ENCODE data around the gene ARHGAP18.
A peak's percentile ranks its signal among the peaks of the same experiment; 100 is the strongest.

Gene ARHGAP18

GRCh38 chr6:129709769-129710449 lies at the start of gene ARHGAP18:
TSS of gene ARHGAP18 (minus strand) at chr6:129710177. CDS start at chr6:129710136, 41 bp downstream.
- H3K36me3 ChIP-seq (ENCODE audit: control insufficient read depth, insufficient read depth, low read length) = no peaks in the 10 kb centered on the region
- H3K9ac ChIP-seq (ENCODE audit: low read length) = peak within 1 kb of the TSS; percentile 30
- H3K27me3 ChIP-seq (ENCODE audit: control insufficient read depth, insufficient read depth, low read length) = no peaks in the 10 kb centered on the region
- no peaks in the 10 kb centered on the region for H3K9me3 ChIP-seq (ENCODE audit: control insufficient read depth, insufficient read depth, low read depth, low read length)
- H3K27ac ChIP-seq (ENCODE audit: low read depth, low read length) = no peak within 1 kb of the TSS
- H3K4me1 ChIP-seq (ENCODE audit: control insufficient read depth, insufficient read depth, low read length) = peaks cover 11% of the 10 kb centered on the region
- H3K4me3 ChIP-seq (ENCODE audit: low read depth, low read length) = peak within 1 kb of the TSS; percentile 62

GRCh38 chr6:129755787-129756186 lies 45.8 kb upstream of the ARHGAP18 start:
- H3K4me1 ChIP-seq (ENCODE audit: control insufficient read depth, insufficient read depth, low read length) = no peaks in the 10 kb centered on the region
- H3K36me3 ChIP-seq (ENCODE audit: control insufficient read depth, insufficient read depth, low read length) = no peaks in the 10 kb centered on the region
- H3K27ac ChIP-seq (ENCODE audit: low read depth, low read length) = no peak overlapping the region
- no peak overlapping the region for H3K4me3 ChIP-seq (ENCODE audit: low read depth, low read length)
- no peaks in the 10 kb centered on the region for H3K9me3 ChIP-seq (ENCODE audit: control insufficient read depth, insufficient read depth, low read depth, low read length)
- H3K9ac ChIP-seq (ENCODE audit: low read length) = no peak overlapping the region
- H3K27me3 ChIP-seq (ENCODE audit: control insufficient read depth, insufficient read depth, low read length) = no peaks in the 10 kb centered on the region

GRCh38 chr6:129754750-129755149 lies 44.8 kb upstream of the ARHGAP18 start:
- H3K36me3 ChIP-seq (ENCODE audit: control insufficient read depth, insufficient read depth, low read length) = no peaks in the 10 kb centered on the region

GRCh38 chr6:129753422-129753821 lies 43.4 kb upstream of the ARHGAP18 start:
- Histone ChIP-seq H3K36me3 (ENCODE audit: control insufficient read depth, insufficient read depth, low read length) (no peaks in the 10 kb centered on the region), H3K9me3 (ENCODE audit: control insufficient read depth, insufficient read depth, low read depth, low read length) (no peaks in the 10 kb centered on the region), H3K4me3 (ENCODE audit: low read depth, low read length) (no peak overlapping the region), H3K27ac (ENCODE audit: low read depth, low read length) (no peak overlapping the region), H3K4me1 (ENCODE audit: control insufficient read depth, insufficient read depth, low read length) (no peaks in the 10 kb centered on the region), H3K9ac (ENCODE audit: low read length) (no peak overlapping the region), H3K27me3 (ENCODE audit: control insufficient read depth, insufficient read depth, low read length) (no peaks in the 10 kb centered on the region)

More at GRCh38 chr6:129754750-129755149, 44.8 kb upstream of the ARHGAP18 start:
- no peak overlapping the region for H3K4me3 ChIP-seq (ENCODE audit: low read depth, low read length)
- no peaks in the 10 kb centered on the region for H3K9me3 ChIP-seq (ENCODE audit: control insufficient read depth, insufficient read depth, low read depth, low read length)
- H3K4me1 ChIP-seq (ENCODE audit: control insufficient read depth, insufficient read depth, low read length) = no peaks in the 10 kb centered on the region
- H3K9ac ChIP-seq (ENCODE audit: low read length) = no peak overlapping the region
- no peaks in the 10 kb centered on the region for H3K27me3 ChIP-seq (ENCODE audit: control insufficient read depth, insufficient read depth, low read length)
- no peak overlapping the region for H3K27ac ChIP-seq (ENCODE audit: low read depth, low read length)

GRCh38 chr6:129751384-129751783 lies 41.4 kb upstream of the ARHGAP18 start:
- Histone ChIP-seq H3K9me3 (ENCODE audit: control insufficient read depth, insufficient read depth, low read depth, low read length) (no peaks in the 10 kb centered on the region), H3K9ac (ENCODE audit: low read length) (no peak overlapping the region), H3K4me3 (ENCODE audit: low read depth, low read length) (no peak overlapping the region), H3K27ac (ENCODE audit: low read depth, low read length) (no peak overlapping the region), H3K27me3 (ENCODE audit: control insufficient read depth, insufficient read depth, low read length) (no peaks in the 10 kb centered on the region), H3K36me3 (ENCODE audit: control insufficient read depth, insufficient read depth, low read length) (no peaks in the 10 kb centered on the region), H3K4me1 (ENCODE audit: control insufficient read depth, insufficient read depth, low read length) (peaks cover 3% of the 10 kb centered on the region; the same call in 1 of the 2 replicates)

GRCh38 chr6:129750360-129750759 lies 40.4 kb upstream of the ARHGAP18 start:
- H3K4me3 ChIP-seq (ENCODE audit: low read depth, low read length) = no peak overlapping the region
- peaks cover 3% of the 10 kb centered on the region; the same call in 1 of the 2 replicates for H3K4me1 ChIP-seq (ENCODE audit: control insufficient read depth, insufficient read depth, low read length)
- no peak overlapping the region for H3K27ac ChIP-seq (ENCODE audit: low read depth, low read length)
- no peak overlapping the region for H3K9ac ChIP-seq (ENCODE audit: low read length)
- no peaks in the 10 kb centered on the region for H3K36me3 ChIP-seq (ENCODE audit: control insufficient read depth, insufficient read depth, low read length)
- no peaks in the 10 kb centered on the region for H3K9me3 ChIP-seq (ENCODE audit: control insufficient read depth, insufficient read depth, low read depth, low read length)
- no peaks in the 10 kb centered on the region for H3K27me3 ChIP-seq (ENCODE audit: control insufficient read depth, insufficient read depth, low read length)

GRCh38 chr6:129749749-129750120 lies 39.8 kb upstream of the ARHGAP18 start:
- Histone ChIP-seq H3K4me3 (ENCODE audit: low read depth, low read length) (no peak overlapping the region), H3K27me3 (ENCODE audit: control insufficient read depth, insufficient read depth, low read length) (no peaks in the 10 kb centered on the region), H3K4me1 (ENCODE audit: control insufficient read depth, insufficient read depth, low read length) (peaks cover 3% of the 10 kb centered on the region; the same call in 1 of the 2 replicates), H3K36me3 (ENCODE audit: control insufficient read depth, insufficient read depth, low read length) (no peaks in the 10 kb centered on the region), H3K9ac (ENCODE audit: low read length) (no peak overlapping the region), H3K9me3 (ENCODE audit: control insufficient read depth, insufficient read depth, low read depth, low read length) (no peaks in the 10 kb centered on the region), H3K27ac (ENCODE audit: low read depth, low read length) (no peak overlapping the region)

- Histone ChIP-seq H3K9me3 (ENCODE audit: control insufficient read depth, insufficient read depth, low read depth, low read length) (no peaks in the 10 kb centered on the region), H3K27me3 (ENCODE audit: control insufficient read depth, insufficient read depth, low read length) (no peaks in the 10 kb centered on the region), H3K4me1 (ENCODE audit: control insufficient read depth, insufficient read depth, low read length) (peaks cover 7% of the 10 kb centered on the region), H3K27ac (ENCODE audit: low read depth, low read length) (no peak overlapping the region), H3K9ac (ENCODE audit: low read length) (no peak overlapping the region), H3K4me3 (ENCODE audit: low read depth, low read length) (no peak overlapping the region), H3K36me3 (ENCODE audit: control insufficient read depth, insufficient read depth, low read length) (no peaks in the 10 kb centered on the region)
Measured at GRCh38 chr6:129748901-129749748, 39.1 kb upstream of the ARHGAP18 start.

- peaks cover 9% of the 10 kb centered on the region for H3K4me1 ChIP-seq (ENCODE audit: control insufficient read depth, insufficient read depth, low read length)
- H3K9me3 ChIP-seq (ENCODE audit: control insufficient read depth, insufficient read depth, low read depth, low read length) = no peaks in the 10 kb centered on the region
- H3K9ac ChIP-seq (ENCODE audit: low read length) = no peak overlapping the region
- no peak overlapping the region for H3K27ac ChIP-seq (ENCODE audit: low read depth, low read length)
- no peaks in the 10 kb centered on the region for H3K36me3 ChIP-seq (ENCODE audit: control insufficient read depth, insufficient read depth, low read length)
- no peak overlapping the region for H3K4me3 ChIP-seq (ENCODE audit: low read depth, low read length)
- H3K27me3 ChIP-seq (ENCODE audit: control insufficient read depth, insufficient read depth, low read length) = no peaks in the 10 kb centered on the region
Measured at GRCh38 chr6:129748212-129748900, 38.4 kb upstream of the ARHGAP18 start.

GRCh38 chr6:129747588-129748112 lies 37.7 kb upstream of the ARHGAP18 start:
- H3K4me1 ChIP-seq (ENCODE audit: control insufficient read depth, insufficient read depth, low read length) = peaks cover 9% of the 10 kb centered on the region
- H3K4me3 ChIP-seq (ENCODE audit: low read depth, low read length) = no peak overlapping the region
- H3K27ac ChIP-seq (ENCODE audit: low read depth, low read length) = no peak overlapping the region
- no peaks in the 10 kb centered on the region for H3K9me3 ChIP-seq (ENCODE audit: control insufficient read depth, insufficient read depth, low read depth, low read length)
- no peak overlapping the region for H3K9ac ChIP-seq (ENCODE audit: low read length)
- no peaks in the 10 kb centered on the region for H3K27me3 ChIP-seq (ENCODE audit: control insufficient read depth, insufficient read depth, low read length)
- H3K36me3 ChIP-seq (ENCODE audit: control insufficient read depth, insufficient read depth, low read length) = no peaks in the 10 kb centered on the region
